Endometrial microvascular endothelial cells (primary cell): ENCODE measurements around the gene SGO2. TPM values are rescaled to one million over a fixed set of nuclear protein-coding genes. Genes with fewer than 3 reads are reported as not detected.

Experiments
- in situ Hi-C: cut with HindIII; loops from 2 replicates; pipeline ENCODE4 v1.10.0; 2017; ENCODE audit warnings: low sequenced_read_pairs, low pct_unique_long_range_greater_than_20kb; ENCODE audit errors: inconsistent ontology term
- total RNA-seq: library from RNA; depleted of rRNA; stranded (reverse); fragments of >200 nt; gene quantifications from one replicate; pipeline ENCODE4 v1.2.3, GENCODE V29; 2015; ENCODE audit errors: inconsistent ontology term

SGO2 gene
- 21.5 TPM for total RNA-seq

GRCh38 chr2:200525882-200526651 is at the start of gene SGO2:
SGO2 (plus strand) TSS chr2:200526207; CDS start chr2:200532976, 6,769 bp downstream.
- in situ Hi-C loops = no loop called here

GRCh38 chr2:200476836-200477235 is 49.2 kb upstream of the SGO2 start:
- in situ Hi-C loops = loop anchor here (25.0 kb wide), 1 partner anchor 515 kb away; the partner anchor contains the start of genes MAIP1 and TYW5

GRCh38 chr2:200477667-200478131 is 48.3 kb upstream of the SGO2 start:
- in situ Hi-C loops = loop anchor here (25.0 kb wide), 1 partner anchor 515 kb away; the partner anchor contains the start of genes MAIP1 and TYW5

GRCh38 chr2:200479692-200480265 is 46.2 kb upstream of the SGO2 start:
- in situ Hi-C loops = loop anchor here (25.0 kb wide), 1 partner anchor 517 kb away; the partner anchor contains the start of genes MAIP1 and TYW5

GRCh38 chr2:200482194-200482593 is 43.8 kb upstream of the SGO2 start:
- in situ Hi-C loops = loop anchor here (25.0 kb wide), 1 partner anchor 520 kb away; the partner anchor contains the start of genes MAIP1 and TYW5

- in situ Hi-C loops = loop anchor here (25.0 kb wide), 1 partner anchor 521 kb away; the partner anchor contains the start of genes MAIP1 and TYW5
Observed at GRCh38 chr2:200483729-200484198, 42.2 kb upstream of the SGO2 start.

GRCh38 chr2:200484934-200485333 is 41.1 kb upstream of the SGO2 start:
- in situ Hi-C loops = loop anchor here (25.0 kb wide), 1 partner anchor 523 kb away; the partner anchor contains the start of genes MAIP1 and TYW5

- in situ Hi-C loops = loop anchor here (25.0 kb wide), 1 partner anchor 524 kb away; the partner anchor contains the start of genes MAIP1 and TYW5
Observed at GRCh38 chr2:200486529-200486928, 39.5 kb upstream of the SGO2 start.

GRCh38 chr2:200488169-200488568 is 37.8 kb upstream of the SGO2 start:
- in situ Hi-C loops = loop anchor here (25.0 kb wide), 1 partner anchor 526 kb away; the partner anchor contains the start of genes MAIP1 and TYW5

- in situ Hi-C loops = loop anchor here (25.0 kb wide), 1 partner anchor 528 kb away; the partner anchor contains the start of genes MAIP1 and TYW5
Observed at GRCh38 chr2:200490001-200490400, 36.0 kb upstream of the SGO2 start.

GRCh38 chr2:200492656-200493055 is 33.4 kb upstream of the SGO2 start:
- in situ Hi-C loops = loop anchor here (25.0 kb wide), 1 partner anchor 530 kb away; the partner anchor contains the start of genes MAIP1 and TYW5

- in situ Hi-C loops = loop anchor here (25.0 kb wide), 1 partner anchor 532 kb away; the partner anchor contains the start of genes MAIP1 and TYW5
Observed at GRCh38 chr2:200494048-200494447, 32.0 kb upstream of the SGO2 start.

- in situ Hi-C loops = loop anchor here (25.0 kb wide), 1 partner anchor 534 kb away; the partner anchor contains the start of genes MAIP1 and TYW5
Observed at GRCh38 chr2:200496696-200497095, 29.3 kb upstream of the SGO2 start.

GRCh38 chr2:200498402-200499162 is 27.4 kb upstream of the SGO2 start:
- in situ Hi-C loops = loop anchor here (25.0 kb wide), 1 partner anchor 536 kb away; the partner anchor contains the start of genes MAIP1 and TYW5

- in situ Hi-C loops = no loop called here
Observed at GRCh38 chr2:200502196-200502595, 23.8 kb upstream of the SGO2 start.

- in situ Hi-C loops = no loop called here
Observed at GRCh38 chr2:200506679-200507078, 19.3 kb upstream of the SGO2 start.

GRCh38 chr2:200507179-200507578 is 18.8 kb upstream of the SGO2 start:
- in situ Hi-C loops = no loop called here

GRCh38 chr2:200509235-200509611 is 16.8 kb upstream of the SGO2 start:
- in situ Hi-C loops = no loop called here
